Effector memory CD4-positive, alpha-beta T cell (primary cell): ENCODE data around the gene CCDC102B.

Experiments used
- DNase-seq, 3 donors: peaks; one replicate each; pipeline ENCODE4 v3.0.0-alpha.2; 2020
- H3K27ac ChIP-seq: 2 replicates; pipeline ENCODE4 v1.7.0; 2013; ENCODE audit warnings: mild to moderate bottlenecking, low read length, moderate library complexity; ENCODE audit not compliant: insufficient read depth, poor library complexity, severe bottlenecking
- H3K27me3 ChIP-seq: replicated peaks from 2 replicates; pipeline ENCODE4 v1.7.0; 2013; ENCODE audit warnings: mild to moderate bottlenecking, low read length; ENCODE audit not compliant: insufficient read depth, control insufficient read depth, poor library complexity, severe bottlenecking
- H3K36me3 ChIP-seq: 2 replicates; pipeline ENCODE4 v1.7.0; 2013; ENCODE audit warnings: mild to moderate bottlenecking, low read length, moderate library complexity; ENCODE audit not compliant: control insufficient read depth, insufficient read depth
- H3K4me1 ChIP-seq: 2 replicates; pipeline ENCODE4 v1.7.0; 2013; ENCODE audit warnings: low read length, mild to moderate bottlenecking; ENCODE audit not compliant: control insufficient read depth, insufficient read depth, poor library complexity, severe bottlenecking
- H3K4me3 ChIP-seq: 2 replicates; pipeline ENCODE4 v1.7.0; 2013; ENCODE audit warnings: low read length, low read depth, mild to moderate bottlenecking; ENCODE audit not compliant: insufficient read depth, poor library complexity, severe bottlenecking
- H3K9me3 ChIP-seq: 2 replicates; pipeline ENCODE4 v1.7.0; 2013; ENCODE audit warnings: mild to moderate bottlenecking, low read length, moderate library complexity; ENCODE audit not compliant: control insufficient read depth
- total RNA-seq, 3 donors: gene quantifications; one replicate each; lab custom pipeline; 2026; lab: John Stamatoyannopoulos, UW

The CCDC102B gene
- total RNA-seq, result 1.6 to 3.1 (median 1.7) reads per million in 3 donors

DNA sequence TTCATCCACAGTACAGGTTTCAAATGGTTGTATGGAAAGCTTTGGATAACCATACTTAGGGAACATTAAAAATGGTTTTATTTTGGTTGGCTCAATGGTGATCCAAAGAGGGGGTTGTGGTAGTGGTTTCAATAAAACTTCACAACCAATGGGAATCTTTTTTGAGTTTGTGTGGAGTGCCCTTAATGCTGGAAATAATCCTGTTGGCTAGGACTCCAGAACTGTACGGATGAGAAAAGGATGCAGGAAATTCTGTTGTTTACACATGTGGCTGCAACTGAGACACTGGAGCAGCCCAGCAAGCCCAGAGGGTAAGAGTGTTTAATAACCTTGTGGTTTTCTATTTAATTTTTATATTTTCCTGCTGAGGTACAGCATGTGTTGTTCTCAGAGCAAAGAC lies at the start of gene CCDC102B:
Gene CCDC102B, plus strand, starts transcription at position 210 of the 400 bp plus-strand sequence. CDS start 38,684 bp downstream, outside the sequence.
- no peak within 1 kb of the TSS for H3K4me3 ChIP-seq
- H3K4me1 ChIP-seq, result no peaks in the 10 kb centered on the region
- H3K27me3 ChIP-seq, result no peaks in the 10 kb centered on the region
- DNase-seq, result no peak
- no peak within 1 kb of the TSS for H3K27ac ChIP-seq
- H3K36me3 ChIP-seq, result no peaks in the 10 kb centered on the region
- H3K9me3 ChIP-seq, result no peaks in the 10 kb centered on the region

GRCh38 chr18:68757126-68757525 lies 40.8 kb upstream of the CCDC102B start:
- Histone ChIP-seq H3K9me3 (no peaks in the 10 kb centered on the region), H3K4me3 (no peak overlapping the region), H3K36me3 (no peaks in the 10 kb centered on the region), H3K4me1 (no peaks in the 10 kb centered on the region), H3K27me3 (no peaks in the 10 kb centered on the region), H3K27ac (no peak overlapping the region)
- DNase-seq, result no peak

- no peaks in the 10 kb centered on the region for H3K36me3 ChIP-seq
- no peak overlapping the region for H3K27ac ChIP-seq
- no peaks in the 10 kb centered on the region for H3K27me3 ChIP-seq
- no peak for DNase-seq
- H3K4me1 ChIP-seq, result no peaks in the 10 kb centered on the region
- no peaks in the 10 kb centered on the region for H3K9me3 ChIP-seq
- no peak overlapping the region for H3K4me3 ChIP-seq
These were observed 38.6 kb upstream of the CCDC102B start for GRCh38 chr18:68759308-68759707.

DNA sequence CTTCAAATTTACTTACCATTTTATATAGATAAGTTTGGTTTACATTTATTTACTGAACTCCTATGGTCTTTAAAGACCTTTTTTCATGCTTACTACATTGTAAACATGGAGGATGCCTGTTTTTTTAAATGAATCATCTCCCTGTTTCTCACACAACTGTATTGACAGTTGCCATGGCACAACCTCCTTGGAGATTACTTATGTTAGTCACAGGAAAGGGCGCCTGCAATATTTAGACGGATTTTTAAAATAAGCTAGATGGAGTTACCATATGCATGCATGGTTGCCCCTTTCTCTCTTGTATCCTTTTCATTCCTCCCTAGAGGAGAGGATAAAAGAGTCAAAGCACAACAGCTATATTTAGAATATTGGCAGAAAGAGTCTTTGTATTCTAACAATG lies 34.8 kb upstream of the CCDC102B start:
- H3K9me3 ChIP-seq, result no peaks in the 10 kb centered on the region
- DNase-seq, result no peak
- H3K4me3 ChIP-seq, result no peak overlapping the region
- no peaks in the 10 kb centered on the region for H3K27me3 ChIP-seq
- H3K27ac ChIP-seq, result no peak overlapping the region
- H3K4me1 ChIP-seq, result no peaks in the 10 kb centered on the region
- no peaks in the 10 kb centered on the region for H3K36me3 ChIP-seq

- H3K27me3 ChIP-seq, result no peaks in the 10 kb centered on the region
- H3K4me3 ChIP-seq, result no peak overlapping the region
- no peaks in the 10 kb centered on the region for H3K9me3 ChIP-seq
- no peak overlapping the region for H3K27ac ChIP-seq
- H3K36me3 ChIP-seq, result no peaks in the 10 kb centered on the region
- no peak for DNase-seq
- H3K4me1 ChIP-seq, result no peaks in the 10 kb centered on the region
These were observed 33.9 kb upstream of the CCDC102B start for GRCh38 chr18:68764016-68764415.

- Histone ChIP-seq H3K27ac (no peak overlapping the region), H3K27me3 (no peaks in the 10 kb centered on the region), H3K9me3 (no peaks in the 10 kb centered on the region), H3K4me3 (no peak overlapping the region), H3K4me1 (no peaks in the 10 kb centered on the region), H3K36me3 (no peaks in the 10 kb centered on the region)
- DNase-seq, result no peak
These were observed 31.4 kb upstream of the CCDC102B start for GRCh38 chr18:68766433-68766832.

DNA sequence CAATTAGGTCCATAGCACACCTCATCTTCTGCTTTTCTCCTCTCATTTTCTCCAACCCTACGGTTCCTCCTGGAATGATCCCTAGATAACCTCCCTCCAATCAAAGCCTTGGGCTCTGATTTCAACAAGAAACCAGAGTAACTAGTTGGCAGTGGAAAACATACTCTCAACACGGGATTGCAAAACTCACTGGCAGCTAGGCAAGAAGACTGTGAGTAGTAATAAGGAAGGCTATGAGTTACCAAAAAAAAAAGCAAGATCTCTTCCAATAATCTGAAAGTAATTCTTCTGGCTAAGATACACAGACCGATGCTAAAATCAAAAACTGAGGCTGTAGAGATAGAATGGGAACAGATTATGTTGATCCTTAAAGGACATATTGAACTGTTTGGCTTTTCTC lies 28.4 kb upstream of the CCDC102B start:
- H3K4me1 ChIP-seq, result no peaks in the 10 kb centered on the region
- no peak overlapping the region for H3K27ac ChIP-seq
- no peaks in the 10 kb centered on the region for H3K9me3 ChIP-seq
- H3K36me3 ChIP-seq, result no peaks in the 10 kb centered on the region
- H3K4me3 ChIP-seq, result no peak overlapping the region
- DNase-seq, result no peak
- no peaks in the 10 kb centered on the region for H3K27me3 ChIP-seq

GRCh38 chr18:68772268-68772667 lies 25.6 kb upstream of the CCDC102B start:
- no peak overlapping the region for H3K27ac ChIP-seq
- no peak for DNase-seq
- no peaks in the 10 kb centered on the region for H3K27me3 ChIP-seq
- H3K9me3 ChIP-seq, result no peaks in the 10 kb centered on the region
- no peak overlapping the region for H3K4me3 ChIP-seq
- no peaks in the 10 kb centered on the region for H3K4me1 ChIP-seq
- no peaks in the 10 kb centered on the region for H3K36me3 ChIP-seq

DNA sequence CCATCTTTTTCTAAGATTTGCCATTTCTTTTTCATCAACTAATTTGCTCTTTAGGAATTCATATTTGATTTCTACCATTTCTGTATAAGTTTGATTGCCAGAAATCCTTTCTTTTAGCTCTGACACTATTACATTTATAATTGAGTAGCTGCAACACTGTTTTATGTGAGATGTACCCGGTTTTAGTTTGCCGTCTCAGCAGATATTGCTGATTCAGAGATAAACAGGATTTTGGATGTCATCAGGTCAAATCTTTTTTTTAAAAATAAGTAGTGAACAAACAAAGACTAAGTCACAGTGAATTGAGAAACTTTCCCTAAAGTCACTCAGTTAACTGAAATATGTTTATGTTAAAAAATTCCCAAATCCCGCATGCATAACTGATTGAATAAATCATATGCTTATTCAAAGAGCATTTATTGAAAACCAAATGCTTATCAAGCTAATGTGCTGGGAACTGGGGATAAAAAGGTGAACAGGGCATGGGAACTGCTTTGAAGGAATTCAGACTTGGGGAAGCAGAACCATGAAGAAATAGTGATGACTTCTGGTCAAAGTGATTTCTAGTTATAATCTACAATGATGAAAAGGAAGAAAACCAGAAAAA lies 19.5 kb upstream of the CCDC102B start:
- Histone ChIP-seq H3K9me3 (no peaks in the 10 kb centered on the region), H3K4me3 (no peak overlapping the region), H3K27me3 (no peaks in the 10 kb centered on the region), H3K4me1 (no peaks in the 10 kb centered on the region), H3K27ac (no peak overlapping the region), H3K36me3 (no peaks in the 10 kb centered on the region)
- no peak for DNase-seq

DNA sequence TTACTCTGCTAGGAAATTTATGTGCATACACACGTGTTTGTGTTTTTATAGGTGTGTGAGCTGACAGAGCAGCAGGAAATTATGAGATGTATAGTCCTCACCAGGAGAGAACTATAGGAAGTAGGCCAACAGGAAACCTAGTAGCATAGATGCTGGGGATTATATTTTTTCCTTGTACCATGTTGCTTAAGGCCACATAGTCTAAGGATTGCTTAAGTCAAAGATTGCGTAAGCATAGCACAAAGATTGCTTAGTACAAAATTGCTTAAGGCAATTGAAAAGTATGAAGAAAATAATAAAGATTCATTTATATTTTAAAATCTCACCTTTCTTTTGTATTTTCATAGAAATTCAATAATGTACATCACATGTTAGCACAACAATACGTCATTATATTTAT lies 18.7 kb upstream of the CCDC102B start:
- no peaks in the 10 kb centered on the region for H3K27me3 ChIP-seq
- no peak for DNase-seq
- no peaks in the 10 kb centered on the region for H3K4me1 ChIP-seq
- H3K36me3 ChIP-seq, result no peaks in the 10 kb centered on the region
- no peaks in the 10 kb centered on the region for H3K9me3 ChIP-seq
- H3K27ac ChIP-seq, result no peak overlapping the region
- no peak overlapping the region for H3K4me3 ChIP-seq
